GM13977 (cell line): Measurements from ENCODE around the gene ZGRF1.
A peak's percentile ranks its signal among the peaks of the same experiment; 100 is the strongest.

Source experiments
- DNase-seq: peaks from one replicate; pipeline ENCODE4 v3.0.0; 2012; ENCODE audit warnings: low spot score
- CTCF ChIP-seq: IDR thresholded peaks from 2 replicates; pipeline ENCODE4 v1.5.1; 2012; ENCODE audit warnings: mild to moderate bottlenecking, control low read depth; ENCODE audit not compliant: insufficient read depth; ENCODE audit errors: extremely low read depth, missing control alignments
- in situ Hi-C: fragments of 300-500 bp; cut with MboI; formaldehyde crosslinking; loops from one replicate; pipeline ENCODE4 v1.12.0; 2022; ENCODE audit warnings: low sequenced_read_pairs, low pct_unique_long_range_greater_than_20kb, mixed read lengths, inconsistent platforms; ENCODE audit not compliant: unreplicated experiment

Gene ZGRF1

GRCh38 chr4:112516471-112517066 lies 120.1 kb downstream of the ZGRF1 start:
- DNase-seq = peak; percentile 86
- in situ Hi-C loops = no loop called here
- TF ChIP-seq CTCF = no peak

- in situ Hi-C loops = no loop called here
- DNase-seq = no peak
- no peak for TF ChIP-seq CTCF
Measured at GRCh38 chr4:112516066-112516470, 120.6 kb downstream of the ZGRF1 start, which contains the start of gene NEUROG2. NEUROG2 (minus strand) TSS chr4:112516180; CDS start chr4:112515475, 705 bp downstream.

GRCh38 chr4:112515198-112516065 lies 121.3 kb downstream of the ZGRF1 start:
- in situ Hi-C loops = no loop called here
- peak; percentile 79 for DNase-seq
- no peak for TF ChIP-seq CTCF

GRCh38 chr4:112514647-112515197 lies 122.0 kb downstream of the ZGRF1 start:
- in situ Hi-C loops = no loop called here
- peak; percentile 65 for DNase-seq
- TF ChIP-seq CTCF = peak; percentile 47

GRCh38 chr4:112513971-112514646 lies 122.6 kb downstream of the ZGRF1 start:
- DNase-seq = peak; percentile 71
- TF ChIP-seq CTCF = no peak
- in situ Hi-C loops = no loop called here

GRCh38 chr4:112511803-112512118 lies 124.9 kb downstream of the ZGRF1 start:
- no peak for DNase-seq
- TF ChIP-seq CTCF = no peak
- in situ Hi-C loops = no loop called here
